ENCODE results near the gene TGFB1I1. TPM values are rescaled to one million over a fixed set of nuclear protein-coding genes. Genes with fewer than 3 reads are reported as not detected.
A peak's percentile ranks its signal among the peaks of the same experiment; 100 is the strongest.
"Not testable (repeated sequence)": the region's sequence is repeated elsewhere in the genome, so short reads cannot be mapped to it uniquely, and the experiment has no call there.

Gene TGFB1I1
- total RNA-seq, 1 donor from 2014 or later: 221 TPM

- Mint-ChIP-seq H3K27ac (ENCODE audit: unreplicated experiment) (peak overlapping the region; percentile 54), H3K27me3 (ENCODE audit: low read depth) (no peaks in the 10 kb centered on the region), H3K36me3 (ENCODE audit: low read depth) (no peaks in the 10 kb centered on the region), H3K9me3 (ENCODE audit: low read depth) (no peaks in the 10 kb centered on the region), H3K4me3 (ENCODE audit: unreplicated experiment) (peak overlapping the region; percentile 69), H3K4me1 (ENCODE audit: low read depth) (peaks cover 13% of the 10 kb centered on the region)
- peak; percentile 95 for DNase-seq (ENCODE audit: low spot score)
- no peak for TF ChIP-seq CTCF (IDR thresholded peaks at IDR 0.05)
Measured at GRCh38 chr16:31441956-31442355, 30.0 kb upstream of the TGFB1I1 start.

GRCh38 chr16:31445931-31446330, 26.0 kb upstream of the TGFB1I1 start:
- not testable (repeated sequence) for H3K27me3 Mint-ChIP-seq (ENCODE audit: low read depth); H3K4me3 Mint-ChIP-seq (ENCODE audit: unreplicated experiment); H3K27ac Mint-ChIP-seq (ENCODE audit: unreplicated experiment); H3K9me3 Mint-ChIP-seq (ENCODE audit: low read depth); H3K36me3 Mint-ChIP-seq (ENCODE audit: low read depth)
- H3K4me1 Mint-ChIP-seq (ENCODE audit: low read depth): peaks cover 14% of the 10 kb centered on the region
- peak; percentile 9 for DNase-seq (ENCODE audit: low spot score)

- H3K4me1 Mint-ChIP-seq (ENCODE audit: low read depth): peaks cover 49% of the 10 kb centered on the region
- H3K27ac Mint-ChIP-seq (ENCODE audit: unreplicated experiment): no peak overlapping the region
- peak; percentile 20 for DNase-seq (ENCODE audit: low spot score)
- TF ChIP-seq CTCF (IDR thresholded peaks at IDR 0.05): no peak
- no peaks in the 10 kb centered on the region for H3K27me3 Mint-ChIP-seq (ENCODE audit: low read depth)
- H3K36me3 Mint-ChIP-seq (ENCODE audit: low read depth): no peaks in the 10 kb centered on the region
- H3K4me3 Mint-ChIP-seq (ENCODE audit: unreplicated experiment): no peak overlapping the region
- H3K9me3 Mint-ChIP-seq (ENCODE audit: low read depth): no peaks in the 10 kb centered on the region
Measured at GRCh38 chr16:31451201-31451600, 20.8 kb upstream of the TGFB1I1 start.

- no peaks in the 10 kb centered on the region for H3K9me3 Mint-ChIP-seq (ENCODE audit: low read depth)
- no peaks in the 10 kb centered on the region for H3K27me3 Mint-ChIP-seq (ENCODE audit: low read depth)
- peak; percentile 57 for DNase-seq (ENCODE audit: low spot score)
- H3K36me3 Mint-ChIP-seq (ENCODE audit: low read depth): no peaks in the 10 kb centered on the region
- TF ChIP-seq CTCF (IDR thresholded peaks at IDR 0.05): peak; percentile 77
- peaks cover 54% of the 10 kb centered on the region for H3K4me1 Mint-ChIP-seq (ENCODE audit: low read depth)
- no peak overlapping the region for H3K4me3 Mint-ChIP-seq (ENCODE audit: unreplicated experiment)
- H3K27ac Mint-ChIP-seq (ENCODE audit: unreplicated experiment): peak overlapping the region; percentile 100
Measured at GRCh38 chr16:31451681-31452351, 20.1 kb upstream of the TGFB1I1 start.

GRCh38 chr16:31452631-31453106, 19.3 kb upstream of the TGFB1I1 start:
- no peak for TF ChIP-seq CTCF (IDR thresholded peaks at IDR 0.05)
- no peak for DNase-seq (ENCODE audit: low spot score)
- peaks cover 62% of the 10 kb centered on the region for H3K4me1 Mint-ChIP-seq (ENCODE audit: low read depth)
- H3K4me3 Mint-ChIP-seq (ENCODE audit: unreplicated experiment): peak overlapping the region; percentile 19
- H3K27me3 Mint-ChIP-seq (ENCODE audit: low read depth): no peaks in the 10 kb centered on the region
- peak overlapping the region; percentile 100 for H3K27ac Mint-ChIP-seq (ENCODE audit: unreplicated experiment)
- H3K9me3 Mint-ChIP-seq (ENCODE audit: low read depth): no peaks in the 10 kb centered on the region
- no peaks in the 10 kb centered on the region for H3K36me3 Mint-ChIP-seq (ENCODE audit: low read depth)
